ENCODE measurements around the gene LAD1. TPM values are rescaled to one million over a fixed set of nuclear protein-coding genes. Genes with fewer than 3 reads are reported as not detected.

The LAD1 gene
- polyA plus RNA-seq, 1 of the 3 experiments (the other 2 are of a cell fraction): not detected

- no peaks in the 10 kb centered on the region for H3K9me2 ChIP-seq
- no peak overlapping the region for H2AFZ ChIP-seq (ENCODE audit: low read depth)
- DNase-seq: no peak
- no peaks in the 10 kb centered on the region for H4K20me1 ChIP-seq (ENCODE audit: insufficient read depth)
- TF ChIP-seq USF1 (IDR thresholded peaks at IDR 0.05; ENCODE audit: borderline replicate concordance, low read depth) (no peak), TEAD4 (IDR thresholded peaks at IDR 0.05; ENCODE audit: borderline replicate concordance, insufficient read depth) (no peak), EZH2phosphoT487 (IDR thresholded peaks at IDR 0.05; ENCODE audit: borderline replicate concordance, low read depth) (no peak), CTCF (IDR thresholded peaks at IDR 0.05) (no peak), USF2 (IDR thresholded peaks at IDR 0.05; ENCODE audit: borderline replicate concordance, low read depth, low read length) (no peak), TAF1 (IDR thresholded peaks at IDR 0.05; ENCODE audit: borderline replicate concordance, low read depth, low read length) (no peak), PBX3 (IDR thresholded peaks at IDR 0.05) (no peak)
- no peak overlapping the region for H3K4me2 ChIP-seq
- H3K36me3 ChIP-seq (replicated peaks in 1 of 2; ENCODE audit: control insufficient read depth in 1 of 2, insufficient read depth in 2 of 2, low read length in 1 of 2): no peaks in the 10 kb centered on the region
- ChIA-PET CTCF (interaction anchor here (1.4 to 11.6 kb wide), 4 partner anchors 9 to 67 kb away, joined by 6 to 124 read pairs (median 20); no protein-coding TSS in a partner anchor), POLR2A (no interaction called here)
- H3K79me2 ChIP-seq (ENCODE audit: insufficient read depth): no peaks in the 10 kb centered on the region
- H3K27ac ChIP-seq (ENCODE audit: low read depth in 2 of 2, low read length in 1 of 2): no peak overlapping the region
- H3K4me1 ChIP-seq (ENCODE audit: control insufficient read depth in 1 of 2, insufficient read depth in 2 of 2, low read depth in 1 of 2, low read length in 1 of 2): peaks cover 0 to 11% of the 10 kb centered on the region in 2 experiments; a peak in 2 of 4 replicates
- no peaks in the 10 kb centered on the region for H3K27me3 ChIP-seq (ENCODE audit: insufficient read depth)
- H3K4me3 ChIP-seq (ENCODE audit: low read depth in 2 of 2, low read length in 1 of 2): no peak overlapping the region
- no peaks in the 10 kb centered on the region for H3K9me3 ChIP-seq
- WGBS (ENCODE audit: low lambda C conversion rate): 93% methylated on average over 6 of the region's 6 CpGs
- peaks cover 8% of the 10 kb centered on the region for H3F3A ChIP-seq (replicated peaks; ENCODE audit: insufficient read depth)
- no peak overlapping the region for H3K9ac ChIP-seq
Observed at GRCh38 chr1:201445310-201445709, 46.2 kb upstream of the LAD1 start.

- DNase-seq: no peak
- H3F3A ChIP-seq (replicated peaks; ENCODE audit: insufficient read depth): peaks cover 3% of the 10 kb centered on the region
- WGBS (ENCODE audit: low lambda C conversion rate): 90% methylated on average over 4 of the region's 4 CpGs
- H3K27ac ChIP-seq (ENCODE audit: low read depth in 2 of 2, low read length in 1 of 2): no peak overlapping the region
- H3K36me3 ChIP-seq (replicated peaks in 1 of 2; ENCODE audit: control insufficient read depth in 1 of 2, insufficient read depth in 2 of 2, low read length in 1 of 2): no peaks in the 10 kb centered on the region
- H3K4me2 ChIP-seq: no peak overlapping the region
- TF ChIP-seq PBX3 (IDR thresholded peaks at IDR 0.05): no peak
- no peak for TF ChIP-seq MAX (IDR thresholded peaks at IDR 0.05; ENCODE audit: low read depth)
- no peak for TF ChIP-seq EP300 (IDR thresholded peaks at IDR 0.05; ENCODE audit: borderline replicate concordance in 1 of 2, low read depth in 1 of 2, low read length in 1 of 2)
- TF ChIP-seq EZH2phosphoT487 (IDR thresholded peaks at IDR 0.05; ENCODE audit: borderline replicate concordance, low read depth): no peak
- TF ChIP-seq USF2 (IDR thresholded peaks at IDR 0.05; ENCODE audit: borderline replicate concordance, low read depth, low read length): no peak
- no peak for TF ChIP-seq TCF12 (IDR thresholded peaks at IDR 0.05)
- H4K20me1 ChIP-seq (ENCODE audit: insufficient read depth): no peaks in the 10 kb centered on the region
- H3K9me3 ChIP-seq: no peaks in the 10 kb centered on the region
- CTCF ChIA-PET: interaction anchor here (1.4 to 11.6 kb wide), 3 partner anchors 8 to 67 kb away, joined by 6 to 124 read pairs (median 14); no protein-coding TSS in a partner anchor
- no peak overlapping the region for H3K4me3 ChIP-seq (ENCODE audit: low read depth in 2 of 2, low read length in 1 of 2)
- H2AFZ ChIP-seq (ENCODE audit: low read depth): no peak overlapping the region
- POLR2A ChIA-PET: interaction anchor here (0.6 kb wide), 1 partner anchor 512 kb away, joined by 3 read pairs; no protein-coding TSS in a partner anchor
- H3K9ac ChIP-seq: no peak overlapping the region
- H3K27me3 ChIP-seq (ENCODE audit: insufficient read depth): no peaks in the 10 kb centered on the region
- no peaks in the 10 kb centered on the region for H3K79me2 ChIP-seq (ENCODE audit: insufficient read depth)
- no peaks in the 10 kb centered on the region for H3K9me2 ChIP-seq
- peaks cover 0 to 7% of the 10 kb centered on the region in 2 experiments; a peak in 2 of 4 replicates for H3K4me1 ChIP-seq (ENCODE audit: control insufficient read depth in 1 of 2, insufficient read depth in 2 of 2, low read depth in 1 of 2, low read length in 1 of 2)
Observed at GRCh38 chr1:201444792-201445191, 45.7 kb upstream of the LAD1 start.

All from SK-N-SH (cell line).